Lower lobe of right lung (tissue), 2 donors: ENCODE measurements around the gene LSM8. TPM values are rescaled to one million over a fixed set of nuclear protein-coding genes. Genes with fewer than 3 reads are reported as not detected.
A peak's percentile ranks its signal among the peaks of the same experiment; 100 is the strongest.
"Not testable (repeated sequence)": the region's sequence is repeated elsewhere in the genome, so short reads cannot be mapped to it uniquely, and the experiment has no call there.

Experiments used
- ATAC-seq, 2 donors: fragments of 200-7000 bp; cut with Tn5 transposase; one replicate each; pipeline ENCODE4 v1.9.1; 2020 to 2022; ENCODE audit warnings: mild to moderate bottlenecking in 2 of 2, moderate library complexity in 2 of 2
- DNase-seq: peaks from one replicate; pipeline ENCODE4 v3.0.0-alpha.2; 2020
- H3K27ac ChIP-seq: fragments of 200-600 bp; one replicate; pipeline ENCODE4 v1.8.0; 2022
- H3K27me3 ChIP-seq: fragments of 200-600 bp; one replicate; pipeline ENCODE4 v1.8.0; 2022; ENCODE audit warnings: low read depth
- H3K36me3 ChIP-seq: fragments of 200-600 bp; one replicate; pipeline ENCODE4 v1.8.0; 2022; ENCODE audit warnings: mild to moderate bottlenecking
- H3K4me1 ChIP-seq: fragments of 200-600 bp; one replicate; pipeline ENCODE4 v1.8.0; 2022
- H3K4me3 ChIP-seq: fragments of 200-600 bp; one replicate; pipeline ENCODE4 v1.8.0; 2022; ENCODE audit warnings: mild to moderate bottlenecking
- H3K9me3 ChIP-seq: fragments of 200-600 bp; one replicate; pipeline ENCODE4 v1.8.0; 2022
- intact Hi-C: fragments of 100-400 bp; cut with DNase I; formaldehyde crosslinking; loops from one replicate; pipeline ENCODE4 v1.11.0; 2022
- long read RNA-seq: library from polyadenylated mRNA; unstranded; transcript quantifications from one replicate; pipeline ENCODE4 v2.0.0, GENCODE V29; 2021
- total RNA-seq: library from RNA; stranded (reverse); fragmentation: NEBNext Ultra II Directional; extraction: Animal tissue kit (Norgen Biotek cat#: 25700); gene quantifications from one replicate; pipeline ENCODE4 v1.2.1, GENCODE V29; 2021
- TF ChIP-seq, protein P1 (sequence below): fragments of 200-600 bp; IDR thresholded peaks from one replicate; pipeline ENCODE4 v1.8.0; 2022; ENCODE audit warnings: antibody characterized with exemption, mild to moderate bottlenecking
- donor health status: DM: no; HTN: yes; CAD: no; lungs with severe emphysema.

The LSM8 gene
- 25.6 TPM for total RNA-seq
- long read RNA-seq, full-length matches to known transcripts: 17 of 21 reads
- long read RNA-seq, partial matches to known transcripts: 4 of 21 reads
- long read RNA-seq, other reads (novel, unspliced or antisense): 0 of 21 reads

DNA sequence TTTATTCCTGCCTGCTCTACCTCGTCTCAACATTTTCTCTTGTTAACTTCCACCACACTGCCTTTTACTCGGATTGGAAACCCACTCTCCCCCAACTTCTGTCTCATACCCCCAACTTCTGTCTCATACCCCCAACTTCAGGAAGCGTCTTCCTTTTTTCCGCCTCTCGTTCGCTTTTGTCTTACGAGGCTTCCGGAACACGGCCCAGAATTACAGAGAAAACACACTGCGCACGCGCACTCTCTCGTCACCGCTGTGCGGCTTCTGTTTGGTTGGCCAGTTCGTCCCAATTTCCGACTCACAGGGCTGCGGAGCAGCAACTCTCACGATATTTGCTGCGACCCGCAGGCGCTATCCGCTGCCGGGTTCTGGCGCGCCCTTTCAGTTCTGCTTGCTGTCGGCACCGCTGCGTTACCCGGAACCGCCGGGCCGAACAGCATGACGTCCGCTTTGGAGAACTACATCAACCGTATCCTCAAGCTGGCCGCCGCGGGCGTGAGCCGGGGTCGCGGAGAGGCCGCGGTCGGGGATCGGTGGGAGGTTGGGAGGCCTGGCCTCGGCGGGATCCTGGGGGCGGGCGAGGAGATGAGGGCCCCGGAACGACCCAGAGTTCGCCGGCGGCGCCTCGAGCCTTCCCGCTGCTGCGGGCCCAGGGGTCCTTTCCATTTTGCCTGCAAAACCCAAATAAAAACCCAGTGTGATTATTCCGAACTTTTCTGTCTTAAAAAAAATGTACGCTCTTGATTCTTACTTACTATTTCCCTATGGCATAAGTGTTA lies at the start of gene LSM8:
TSS of gene LSM8 (plus strand) at position 379 of the 779 bp plus-strand sequence. CDS start at position 439, 60 bp downstream.
- Histone ChIP-seq H3K27ac (peak within 1 kb of the TSS; percentile 90), H3K4me3 (peak within 1 kb of the TSS; percentile 75), H3K36me3 (peaks cover 19% of the 10 kb centered on the region), H3K27me3 (no peaks in the 10 kb centered on the region), H3K4me1 (peaks cover 38% of the 10 kb centered on the region), H3K9me3 (no peaks in the 10 kb centered on the region)
- intact Hi-C loops: no loop called here
- DNase-seq: peak; percentile 97
- TF ChIP-seq, protein P1, sequence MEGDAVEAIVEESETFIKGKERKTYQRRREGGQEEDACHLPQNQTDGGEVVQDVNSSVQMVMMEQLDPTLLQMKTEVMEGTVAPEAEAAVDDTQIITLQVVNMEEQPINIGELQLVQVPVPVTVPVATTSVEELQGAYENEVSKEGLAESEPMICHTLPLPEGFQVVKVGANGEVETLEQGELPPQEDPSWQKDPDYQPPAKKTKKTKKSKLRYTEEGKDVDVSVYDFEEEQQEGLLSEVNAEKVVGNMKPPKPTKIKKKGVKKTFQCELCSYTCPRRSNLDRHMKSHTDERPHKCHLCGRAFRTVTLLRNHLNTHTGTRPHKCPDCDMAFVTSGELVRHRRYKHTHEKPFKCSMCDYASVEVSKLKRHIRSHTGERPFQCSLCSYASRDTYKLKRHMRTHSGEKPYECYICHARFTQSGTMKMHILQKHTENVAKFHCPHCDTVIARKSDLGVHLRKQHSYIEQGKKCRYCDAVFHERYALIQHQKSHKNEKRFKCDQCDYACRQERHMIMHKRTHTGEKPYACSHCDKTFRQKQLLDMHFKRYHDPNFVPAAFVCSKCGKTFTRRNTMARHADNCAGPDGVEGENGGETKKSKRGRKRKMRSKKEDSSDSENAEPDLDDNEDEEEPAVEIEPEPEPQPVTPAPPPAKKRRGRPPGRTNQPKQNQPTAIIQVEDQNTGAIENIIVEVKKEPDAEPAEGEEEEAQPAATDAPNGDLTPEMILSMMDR: no peak
- peak; percentile 99 to 100 for ATAC-seq

DNA sequence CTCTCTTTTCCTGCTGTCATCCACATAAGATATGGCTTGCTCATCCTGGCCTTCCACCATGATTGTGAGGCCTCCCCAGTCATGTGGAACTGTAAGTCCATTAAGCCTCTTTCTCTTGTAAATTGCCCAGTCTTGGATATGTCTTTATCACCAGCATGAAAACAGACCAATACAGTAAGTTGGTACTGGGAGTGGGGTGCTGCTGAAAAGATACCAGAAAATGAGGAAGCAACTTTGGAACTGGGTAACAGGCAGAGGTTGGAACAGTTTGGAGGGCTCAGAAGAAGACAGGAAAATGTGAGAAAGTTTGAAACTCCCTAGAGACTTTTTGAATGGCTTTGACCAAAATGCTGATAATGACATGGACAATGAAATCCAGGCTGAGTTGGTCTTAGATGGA lies 49.5 kb upstream of the LSM8 start:
- H3K4me3 ChIP-seq, H3K9me3 ChIP-seq, DNase-seq, H3K36me3 ChIP-seq, intact Hi-C loops, H3K27me3 ChIP-seq, H3K4me1 ChIP-seq, ATAC-seq, H3K27ac ChIP-seq: not testable (repeated sequence)

GRCh38 chr7:118140468-118140867 lies 43.5 kb upstream of the LSM8 start:
- ATAC-seq (no peak), DNase-seq (no peak)
- H3K4me3 ChIP-seq: no peak overlapping the region
- intact Hi-C loops: no loop called here
- H3K36me3 ChIP-seq: no peaks in the 10 kb centered on the region
- no peaks in the 10 kb centered on the region for H3K27me3 ChIP-seq
- H3K27ac ChIP-seq: no peak overlapping the region
- TF ChIP-seq, protein P1: no peak
- no peaks in the 10 kb centered on the region for H3K4me1 ChIP-seq
- H3K9me3 ChIP-seq: no peaks in the 10 kb centered on the region

DNA sequence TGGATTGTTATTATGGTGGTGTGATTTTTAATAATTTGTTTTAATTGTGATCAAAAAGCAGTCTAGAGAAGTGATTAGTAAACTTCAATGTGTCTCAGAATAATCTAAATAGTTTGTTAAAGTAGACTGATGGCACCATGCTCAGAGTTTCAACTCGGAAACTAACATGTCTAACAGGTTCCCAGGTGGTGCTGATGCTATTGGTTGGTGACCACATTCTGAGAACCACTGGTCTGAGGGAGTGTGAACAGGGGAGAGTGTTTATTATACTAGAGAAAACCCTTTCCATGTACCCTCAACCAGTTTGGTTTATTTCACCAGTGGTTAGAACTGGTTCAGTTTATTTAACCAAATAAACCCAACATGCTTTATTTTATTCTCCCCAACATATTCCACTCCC lies 42.0 kb upstream of the LSM8 start:
- no peak for ATAC-seq
- TF ChIP-seq, protein P1: no peak

DNA sequence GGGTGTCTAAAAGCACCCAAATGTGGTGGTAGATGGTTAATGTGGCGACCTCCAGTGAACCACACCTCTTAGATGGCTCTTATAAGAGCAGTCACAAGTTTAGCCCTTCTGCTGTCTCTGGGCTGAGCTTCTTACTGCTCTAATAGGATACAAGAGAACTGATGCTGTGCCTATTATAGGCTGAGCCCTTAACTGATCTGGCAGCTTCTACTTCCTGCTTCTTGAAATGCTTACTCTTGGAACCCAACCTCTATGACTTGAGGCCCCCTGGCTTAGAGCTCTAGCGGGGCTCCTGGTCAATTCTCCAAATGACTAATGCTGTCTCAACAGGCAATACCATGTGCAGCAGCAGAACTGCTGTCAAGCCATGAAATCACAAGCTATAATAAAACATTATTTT lies 35.0 kb upstream of the LSM8 start:
- intact Hi-C loops: no loop called here
- H3K4me1 ChIP-seq: no peaks in the 10 kb centered on the region
- no peaks in the 10 kb centered on the region for H3K27me3 ChIP-seq
- TF ChIP-seq, protein P1: no peak
- H3K27ac ChIP-seq: no peak overlapping the region
- DNase-seq: no peak
- no peak overlapping the region for H3K4me3 ChIP-seq
- no peaks in the 10 kb centered on the region for H3K36me3 ChIP-seq
- H3K9me3 ChIP-seq: no peaks in the 10 kb centered on the region
- ATAC-seq: peak in 1 of 2 donors; percentile 15

More for the DNA sequence above, 42.0 kb upstream of the LSM8 start:
- H3K27ac ChIP-seq: no peak overlapping the region
- no peaks in the 10 kb centered on the region for H3K4me1 ChIP-seq
- DNase-seq: no peak
- H3K4me3 ChIP-seq: no peak overlapping the region
- H3K36me3 ChIP-seq: no peaks in the 10 kb centered on the region
- H3K9me3 ChIP-seq: no peaks in the 10 kb centered on the region
- H3K27me3 ChIP-seq: no peaks in the 10 kb centered on the region
- intact Hi-C loops: no loop called here

DNA sequence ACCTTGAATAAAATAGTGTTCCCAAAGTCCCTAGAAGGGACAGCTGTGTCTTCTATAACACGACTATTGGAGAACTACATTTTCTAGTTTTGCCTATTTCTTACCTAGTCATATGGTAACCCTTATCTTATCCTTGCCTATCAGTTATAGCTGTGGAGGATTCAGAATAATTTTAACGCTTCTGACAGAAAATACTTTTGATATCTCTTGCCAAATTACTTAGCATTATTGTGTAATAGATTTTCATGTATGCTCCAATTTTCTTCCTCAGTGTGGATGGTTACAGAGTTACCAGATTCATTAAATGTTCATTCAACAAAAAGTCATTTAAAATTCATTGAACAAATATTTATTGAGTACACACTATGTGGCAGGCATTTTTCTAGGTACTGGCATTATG lies 34.6 kb upstream of the LSM8 start:
- TF ChIP-seq, protein P1: no peak
- intact Hi-C loops: no loop called here
- Histone ChIP-seq H3K27ac (no peak overlapping the region), H3K9me3 (no peaks in the 10 kb centered on the region), H3K4me3 (no peak overlapping the region), H3K36me3 (no peaks in the 10 kb centered on the region), H3K4me1 (no peaks in the 10 kb centered on the region), H3K27me3 (no peaks in the 10 kb centered on the region)
- ATAC-seq (no peak), DNase-seq (no peak)
